HUDEP-2 (cell line): ENCODE results near the gene RAD18.
A peak's percentile ranks its signal among the peaks of the same experiment; 100 is the strongest.

ENCODE experiments used
- DNase-seq, 76 experiments: peaks; one replicate each; lab custom pipeline; 2025; ENCODE audit not compliant: unreplicated experiment in 76 of 76; lab: John Stamatoyannopoulos, UW

The RAD18 gene

GRCh38 chr3:8870134-8870533, 93.1 kb downstream of the RAD18 start:
- DNase-seq: no peak

GRCh38 chr3:8869613-8870012, 93.7 kb downstream of the RAD18 start:
- no peak for DNase-seq

GRCh38 chr3:8868996-8869395, 94.3 kb downstream of the RAD18 start:
- no peak for DNase-seq

GRCh38 chr3:8867646-8868045, 95.6 kb downstream of the RAD18 start:
- no peak for DNase-seq

- no peak for DNase-seq
Measured at GRCh38 chr3:8865697-8866096, 97.6 kb downstream of the RAD18 start.

GRCh38 chr3:8864402-8865350, 98.6 kb downstream of the RAD18 start:
- no peak for DNase-seq

- DNase-seq: no peak
Measured at GRCh38 chr3:8863891-8864290, 99.4 kb downstream of the RAD18 start.

GRCh38 chr3:8857720-8858367, 105.4 kb downstream of the RAD18 start:
- peak in 24 of 76 experiments; percentile 2 to 61 (median 34) for DNase-seq

- no peak for DNase-seq
Measured at GRCh38 chr3:8856721-8857120, 106.6 kb downstream of the RAD18 start.

- DNase-seq: no peak
Measured at GRCh38 chr3:8856071-8856470, 107.2 kb downstream of the RAD18 start.

- no peak for DNase-seq
Measured at GRCh38 chr3:8854656-8855055, 108.6 kb downstream of the RAD18 start.

GRCh38 chr3:8853081-8853480, 110.2 kb downstream of the RAD18 start:
- DNase-seq: no peak

GRCh38 chr3:8852511-8852910, 110.8 kb downstream of the RAD18 start:
- no peak for DNase-seq

- no peak for DNase-seq
Measured at GRCh38 chr3:8851703-8852102, 111.6 kb downstream of the RAD18 start.

GRCh38 chr3:8848696-8849131, 114.6 kb downstream of the RAD18 start:
- no peak for DNase-seq

- DNase-seq: no peak
Measured at GRCh38 chr3:8847317-8847716, 116.0 kb downstream of the RAD18 start.

- DNase-seq: no peak
Measured at GRCh38 chr3:8846176-8846575, 117.1 kb downstream of the RAD18 start.

- no peak for DNase-seq
Measured at GRCh38 chr3:8845641-8846040, 117.6 kb downstream of the RAD18 start.

- no peak for DNase-seq
Measured at GRCh38 chr3:8843347-8843746, 119.9 kb downstream of the RAD18 start.

- DNase-seq: no peak
Measured at GRCh38 chr3:8842293-8842692, 121.0 kb downstream of the RAD18 start.

GRCh38 chr3:8841472-8841871, 121.8 kb downstream of the RAD18 start:
- DNase-seq: no peak

- no peak for DNase-seq
Measured at GRCh38 chr3:8840556-8840955, 122.7 kb downstream of the RAD18 start.
